ENCODE results near the gene OR1F1. TPM values are rescaled to one million over a fixed set of nuclear protein-coding genes. Genes with fewer than 3 reads are reported as not detected.

The OR1F1 gene
- total and polyA plus RNA-seq, 2 of the 8 experiments (the other 6 are each of a cell fraction or from before 2014, with no cell fraction given), result 0.52 to 1.2 TPM

DNA sequence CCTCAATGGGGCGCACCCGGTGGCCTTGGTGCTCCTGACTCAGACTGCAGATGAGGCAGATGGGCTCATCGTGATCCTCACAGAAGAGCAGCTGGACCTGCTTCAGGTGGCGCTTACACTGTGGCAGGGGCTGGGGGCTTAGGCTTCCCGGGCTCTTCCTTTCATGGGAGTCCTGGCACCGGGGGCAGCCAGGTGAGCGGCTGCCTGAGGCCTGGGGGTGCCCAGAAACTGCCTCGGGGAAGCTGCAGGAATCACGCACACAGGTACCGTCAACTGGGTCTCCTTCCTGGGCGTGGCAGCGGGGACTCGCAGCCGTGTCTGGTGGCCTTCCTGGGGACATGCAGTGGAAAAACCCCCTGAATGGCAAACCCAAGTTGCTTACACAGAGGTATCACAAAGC is 61.4 kb downstream of the OR1F1 start:
- Histone ChIP-seq H2AK5ac (ENCODE audit: low read depth, low read length) (no peak overlapping the region), H3K79me1 (ENCODE audit: low read depth, low read length) (no peaks in the 10 kb centered on the region), H3K23ac (ENCODE audit: insufficient read length) (no peak overlapping the region), H3K36me3 (ENCODE audit: control insufficient read depth in 2 of 4, insufficient read depth in 4 of 4, low read length in 3 of 4) (no peaks in the 10 kb centered on the region), H2BK5ac (ENCODE audit: low read depth, low read length) (no peak overlapping the region), H3K27ac (ENCODE audit: low read depth, low read length) (no peak overlapping the region), H4K5ac (ENCODE audit: insufficient read length, low read depth, low read length) (no peak overlapping the region), H3K9ac (replicated peaks in 1 of 4; ENCODE audit: extremely low read depth in 1 of 4, low read depth in 3 of 4, low read length in 3 of 4) (no peak overlapping the region), H3K56ac (replicated peaks; ENCODE audit: insufficient read length, low read depth, low read length) (no peak overlapping the region), H3K27me3 (replicated peaks in 1 of 4; ENCODE audit: control insufficient read depth in 3 of 4, extremely low read depth in 1 of 4, insufficient read depth in 3 of 4, low read length in 3 of 4) (no peaks in the 10 kb centered on the region), H3K4me3 (ENCODE audit: extremely low read depth in 1 of 4, insufficient read depth in 2 of 4, low read depth in 3 of 4, low read length in 4 of 4) (no peak overlapping the region), H2AFZ (ENCODE audit: low read length) (no peak overlapping the region), H3K18ac (ENCODE audit: extremely low read depth, low read length) (no peak overlapping the region), H2BK20ac (ENCODE audit: low read length) (no peak overlapping the region), H2BK120ac (replicated peaks; ENCODE audit: low read depth, low read length) (no peak overlapping the region), H3K4me2 (ENCODE audit: insufficient read depth in 1 of 2, low read depth in 2 of 2, low read length in 2 of 2) (no peak overlapping the region), H3K14ac (ENCODE audit: insufficient read length) (no peak overlapping the region), H4K20me1 (replicated peaks in 1 of 2; ENCODE audit: control insufficient read depth in 1 of 2, insufficient read depth in 2 of 2, low read length in 2 of 2) (no peaks in the 10 kb centered on the region), H3K79me2 (ENCODE audit: control insufficient read depth in 1 of 2, insufficient read depth in 2 of 2, low read length in 2 of 2) (no peaks in the 10 kb centered on the region), H3K4me1 (replicated peaks in 1 of 4; ENCODE audit: control insufficient read depth in 3 of 4, insufficient read depth in 4 of 4, low read length in 3 of 4) (no peaks in the 10 kb centered on the region), H4K91ac (replicated peaks; ENCODE audit: insufficient read length, low read length) (no peak overlapping the region), H2BK12ac (ENCODE audit: low read depth, low read length) (no peak overlapping the region), H3K9me3 (ENCODE audit: insufficient read depth in 2 of 2, low read depth in 1 of 2, low read length in 1 of 2) (peaks cover 29 to 36% of the 10 kb centered on the region in 2 experiments), H2BK15ac (ENCODE audit: low read length) (no peak overlapping the region), H3K4ac (replicated peaks; ENCODE audit: insufficient read length, low read depth, low read length) (no peak overlapping the region), H4K8ac (ENCODE audit: extremely low read depth, insufficient read depth, low read length) (no peak overlapping the region; the same call in 1 of the 2 replicates), H3K23me2 (ENCODE audit: low read depth, low read length) (no peaks in the 10 kb centered on the region)
- ChIA-PET POLR2A (ENCODE audit: partially characterized antibody) (interaction anchor here (1.1 kb wide), 1 partner anchor 207 kb away, joined by 5 read pairs; no protein-coding TSS in a partner anchor), CTCF (ENCODE audit: partially characterized antibody) (interaction anchor here (0.5 to 1.5 kb wide), 3 partner anchors 8 to 145 kb away, joined by 3 read pairs; no protein-coding TSS in a partner anchor)
- TF ChIP-seq YY1 (IDR thresholded peaks at IDR 0.05; ENCODE audit: low read depth, low read length), result no peak
- no peak for TF ChIP-seq SAP30 (IDR thresholded peaks at IDR 0.05; ENCODE audit: insufficient read depth, insufficient replicate concordance, low read length)
- no peak for TF ChIP-seq PHF8 (conservative IDR thresholded peaks at IDR 0.05; ENCODE audit: low read depth, low read length)
- 87% methylated on average over 14 of the region's 14 CpGs; no CpG with 5 or more reads in 1 of the 2 experiments for WGBS, 2 experiments (ENCODE audit: extremely low coverage in 1 of 2, insufficient coverage in 1 of 2, insufficient read length in 1 of 2, insufficient replicate concordance in 2 of 2, low coverage in 1 of 2, low lambda C conversion rate in 2 of 2, missing lambda C conversion rate in 1 of 2)
- FAIRE-seq (no peak), DNase-seq (ENCODE audit: low read depth in 1 of 2, low spot score in 2 of 2) (no peak)
